Central memory CD4-positive, alpha-beta T cell (primary cell): Measurements from ENCODE around the gene PROB1.
"Not testable (repeated sequence)": the region's sequence is repeated elsewhere in the genome, so short reads cannot be mapped to it uniquely, and the experiment has no call there.

Source experiments
- DNase-seq: peaks from one replicate; pipeline ENCODE4 v3.0.0; 2022
- total RNA-seq, 3 experiments: gene quantifications; one replicate each; lab custom pipeline; 2026; lab: John Stamatoyannopoulos, UW

PROB1 gene
- 2.1 to 4.9 (median 2.3) reads per million in 3 experiments for total RNA-seq

- no peak for DNase-seq
These were observed at the start of gene PROB1 for GRCh38 chr5:139394654-139395566. PROB1 (minus strand) TSS chr5:139395104; CDS start chr5:139395081, 23 bp downstream.

GRCh38 chr5:139443831-139444453 is 49.0 kb upstream of the PROB1 start:
- peak; percentile 63 for DNase-seq

- not testable (repeated sequence) for DNase-seq
These were observed 45.5 kb upstream of the PROB1 start for GRCh38 chr5:139440416-139440815.

- DNase-seq: peak; percentile 83
These were observed 44.4 kb upstream of the PROB1 start, which contains the start of gene DNAJC18 for GRCh38 chr5:139439013-139439903. DNAJC18 (minus strand) TSS chr5:139439525; CDS start chr5:139439445, 80 bp downstream.

GRCh38 chr5:139438707-139439012 is 43.8 kb upstream of the PROB1 start:
- no peak for DNase-seq

GRCh38 chr5:139435676-139436075 is 40.8 kb upstream of the PROB1 start:
- no peak for DNase-seq

GRCh38 chr5:139431706-139432105 is 36.8 kb upstream of the PROB1 start:
- DNase-seq: no peak

- no peak for DNase-seq
These were observed 35.1 kb upstream of the PROB1 start for GRCh38 chr5:139430015-139430414.

GRCh38 chr5:139426203-139426885 is 31.4 kb upstream of the PROB1 start:
- DNase-seq: no peak

GRCh38 chr5:139425497-139425896 is 30.6 kb upstream of the PROB1 start:
- no peak for DNase-seq

- peak; percentile 73 for DNase-seq
These were observed 27.5 kb upstream of the PROB1 start for GRCh38 chr5:139422307-139422893.

- DNase-seq: no peak
These were observed 24.6 kb upstream of the PROB1 start for GRCh38 chr5:139419226-139420192.

- DNase-seq: no peak
These were observed 23.9 kb upstream of the PROB1 start for GRCh38 chr5:139418793-139419192.

- DNase-seq: no peak
These were observed 22.3 kb upstream of the PROB1 start for GRCh38 chr5:139417214-139417613.

- DNase-seq: no peak
These were observed 21.7 kb upstream of the PROB1 start for GRCh38 chr5:139416651-139417050.

GRCh38 chr5:139415869-139416268 is 21.0 kb upstream of the PROB1 start:
- DNase-seq: no peak

- DNase-seq: no peak
These were observed 20.4 kb upstream of the PROB1 start for GRCh38 chr5:139415221-139415861.

- DNase-seq: no peak
These were observed 19.8 kb upstream of the PROB1 start for GRCh38 chr5:139414581-139415130.

- no peak for DNase-seq
These were observed 19.1 kb upstream of the PROB1 start for GRCh38 chr5:139413963-139414362.

GRCh38 chr5:139413153-139413552 is 18.2 kb upstream of the PROB1 start:
- DNase-seq: no peak
